Measurements from ENCODE around the gene TTC22.

Gene TTC22

GRCh38 chr1:54800899-54801759 lies at the start of gene TTC22:
TSS of gene TTC22 (minus strand) at chr1:54801323. CDS start at chr1:54801163, 160 bp downstream.
- DNase-seq (ENCODE audit: insufficient read length, low spot score) (no peak), FAIRE-seq (no peak)
- TF ChIP-seq POLR2A (IDR thresholded peaks at IDR 0.05; ENCODE audit: low read depth, low read length) = no peak

GRCh38 chr1:54850737-54851136 lies 49.6 kb upstream of the TTC22 start:
- TF ChIP-seq POLR2A (IDR thresholded peaks at IDR 0.05; ENCODE audit: low read depth, low read length) = no peak
- DNase-seq (ENCODE audit: insufficient read length, low spot score) = peak; percentile 72
- FAIRE-seq = peak; percentile 30

DNA sequence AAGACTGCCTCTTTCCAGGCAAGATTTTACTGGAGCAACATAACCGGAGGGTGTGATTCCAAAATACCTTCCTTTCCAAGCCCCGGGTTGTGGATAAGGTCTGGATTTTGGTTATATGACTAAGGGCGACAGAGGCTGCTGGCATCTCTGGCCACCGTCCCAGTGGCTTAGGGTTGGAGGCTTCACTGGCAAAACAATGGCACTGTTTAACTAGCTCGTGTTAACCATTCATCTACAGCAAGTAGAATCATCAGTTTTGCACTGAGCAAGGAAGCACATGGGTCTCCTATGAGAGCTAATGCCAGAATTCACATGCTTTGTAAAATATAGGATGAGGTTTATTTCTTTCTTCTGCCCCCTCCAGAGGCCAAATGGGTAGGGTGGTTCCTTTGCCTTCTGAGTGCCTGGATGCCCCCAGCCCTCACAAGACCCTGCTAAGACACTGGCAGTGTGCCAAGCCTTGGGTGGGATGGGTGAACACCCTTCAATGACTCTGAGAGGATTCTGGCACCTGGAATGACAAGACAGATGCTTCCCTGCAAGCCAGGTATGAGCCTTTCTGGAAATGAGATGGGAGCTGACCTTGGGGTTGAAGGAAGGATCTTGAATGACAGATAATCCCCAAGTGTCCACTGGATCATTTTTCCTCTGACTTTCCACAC lies 49.1 kb upstream of the TTC22 start:
- no peak for TF ChIP-seq POLR2A (IDR thresholded peaks at IDR 0.05; ENCODE audit: low read depth, low read length)
- DNase-seq (ENCODE audit: insufficient read length, low spot score) (peak; percentile 23), FAIRE-seq (no peak)

- no peak for DNase-seq (ENCODE audit: insufficient read length, low spot score)
- no peak for FAIRE-seq
- no peak for TF ChIP-seq POLR2A (IDR thresholded peaks at IDR 0.05; ENCODE audit: low read depth, low read length)
Observed at GRCh38 chr1:54849219-54850068, 48.3 kb upstream of the TTC22 start.

GRCh38 chr1:54848134-54848948 lies 47.2 kb upstream of the TTC22 start:
- no peak for TF ChIP-seq POLR2A (IDR thresholded peaks at IDR 0.05; ENCODE audit: low read depth, low read length)
- FAIRE-seq = no peak
- no peak for DNase-seq (ENCODE audit: insufficient read length, low spot score)

- no peak for FAIRE-seq
- no peak for DNase-seq (ENCODE audit: insufficient read length, low spot score)
- TF ChIP-seq POLR2A (IDR thresholded peaks at IDR 0.05; ENCODE audit: low read depth, low read length) = no peak
Observed at GRCh38 chr1:54846716-54847284, 45.7 kb upstream of the TTC22 start.

- no peak for FAIRE-seq
- TF ChIP-seq POLR2A (IDR thresholded peaks at IDR 0.05; ENCODE audit: low read depth, low read length) = no peak
- DNase-seq (ENCODE audit: insufficient read length, low spot score) = no peak
Observed at GRCh38 chr1:54846301-54846700, 45.2 kb upstream of the TTC22 start.

DNA sequence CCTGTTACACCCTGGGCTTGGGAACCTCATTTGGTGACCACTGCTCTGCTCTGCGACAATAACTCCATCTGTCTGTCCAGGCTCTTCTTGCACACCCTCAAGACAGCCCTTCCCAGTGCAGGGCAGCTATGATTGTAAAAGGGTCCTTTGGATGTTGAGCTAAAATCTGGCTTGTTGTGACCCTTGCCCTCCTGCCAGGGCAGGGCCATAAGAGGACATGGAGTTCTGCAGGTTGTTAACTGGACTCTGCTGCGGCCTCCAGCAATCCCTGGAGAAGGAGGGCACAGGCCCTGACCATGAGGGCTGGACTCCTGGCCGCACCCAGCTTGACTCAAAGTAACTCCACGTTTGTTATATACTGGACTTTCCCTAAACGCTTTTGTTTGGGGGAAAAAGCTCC lies 44.6 kb upstream of the TTC22 start:
- no peak for TF ChIP-seq POLR2A (IDR thresholded peaks at IDR 0.05; ENCODE audit: low read depth, low read length)
- FAIRE-seq (no peak), DNase-seq (ENCODE audit: insufficient read length, low spot score) (no peak)

- DNase-seq (ENCODE audit: insufficient read length, low spot score) (no peak), FAIRE-seq (no peak)
- TF ChIP-seq POLR2A (IDR thresholded peaks at IDR 0.05; ENCODE audit: low read depth, low read length) = no peak
Observed at GRCh38 chr1:54844564-54844963, 43.4 kb upstream of the TTC22 start.

DNA sequence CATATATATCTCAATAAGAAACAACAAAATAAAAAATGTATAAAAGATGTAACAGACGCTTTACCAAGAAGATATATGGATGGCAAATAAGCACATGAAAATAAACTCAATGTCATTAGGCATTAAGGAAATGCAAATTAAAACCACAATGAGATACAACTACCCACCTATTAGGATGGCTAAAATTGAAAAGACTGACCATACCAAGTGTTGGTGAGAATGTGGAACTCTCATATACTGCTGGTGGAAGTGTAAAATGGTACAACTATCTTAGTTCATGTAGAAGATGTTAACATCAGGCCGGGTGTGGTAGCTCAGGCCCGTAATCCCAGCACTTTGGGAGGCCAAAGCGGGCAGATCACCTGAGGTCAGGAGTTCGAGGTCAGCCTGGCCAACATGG lies 42.3 kb upstream of the TTC22 start:
- no peak for FAIRE-seq
- TF ChIP-seq POLR2A (IDR thresholded peaks at IDR 0.05; ENCODE audit: low read depth, low read length) = no peak
- DNase-seq (ENCODE audit: insufficient read length, low spot score) = no peak

- TF ChIP-seq POLR2A (IDR thresholded peaks at IDR 0.05; ENCODE audit: low read depth, low read length) = no peak
- no peak for DNase-seq (ENCODE audit: insufficient read length, low spot score)
- no peak for FAIRE-seq
Observed at GRCh38 chr1:54842963-54843362, 41.8 kb upstream of the TTC22 start.

DNA sequence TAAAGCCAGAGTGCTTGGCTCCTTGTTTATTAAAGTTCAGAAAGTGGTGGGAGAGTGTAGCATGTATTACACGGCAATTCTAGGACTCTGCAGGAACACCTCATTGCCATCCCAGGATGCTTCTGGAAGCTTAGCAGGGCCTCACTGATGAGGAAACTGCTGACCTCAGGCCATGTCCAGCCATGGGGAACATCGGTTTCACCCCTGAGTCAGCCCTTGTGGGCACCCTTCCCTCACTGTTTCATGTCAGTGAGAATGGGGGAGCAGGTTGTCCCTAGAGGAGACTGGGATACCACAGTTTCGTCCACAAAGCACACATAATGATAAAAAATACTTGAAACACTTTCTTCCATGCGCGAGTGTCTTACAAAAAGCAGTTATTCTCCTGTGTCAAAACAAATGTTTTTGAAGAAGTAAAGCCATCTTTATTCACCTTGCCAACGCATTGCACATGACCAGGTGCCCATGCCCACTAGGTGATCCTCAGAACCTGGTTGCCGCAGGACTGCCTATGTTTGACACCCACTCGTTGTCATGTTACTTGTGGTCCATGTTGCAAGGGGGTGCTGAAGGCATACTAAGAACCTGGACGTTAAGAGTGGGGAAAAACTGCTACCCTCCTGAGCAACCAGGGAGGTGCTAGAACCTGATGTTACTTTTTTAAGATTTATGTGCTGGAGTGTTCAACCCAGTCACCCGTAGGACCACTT lies 41.2 kb upstream of the TTC22 start:
- no peak for TF ChIP-seq POLR2A (IDR thresholded peaks at IDR 0.05; ENCODE audit: low read depth, low read length)
- DNase-seq (ENCODE audit: insufficient read length, low spot score) (no peak), FAIRE-seq (no peak)

Measured in H54 (cell line).